HG02623 (cell line): Measurements from ENCODE around the gene TNFRSF1A.
"Not testable (repeated sequence)": the region's sequence is repeated elsewhere in the genome, so short reads cannot be mapped to it uniquely, and the experiment has no call there.

Source experiments
- ATAC-seq: cut with Tn5 transposase; IDR thresholded peaks from one replicate; pipeline ENCODE4 v1.9.1; 2021; ENCODE audit warnings: moderate library complexity; ENCODE audit not compliant: unreplicated experiment

The TNFRSF1A gene

GRCh38 chr12:6307529-6307928 is 34.3 kb downstream of the TNFRSF1A start:
- no peak for ATAC-seq

GRCh38 chr12:6306599-6307220 is 35.2 kb downstream of the TNFRSF1A start:
- no peak for ATAC-seq

GRCh38 chr12:6306151-6306550 is 35.7 kb downstream of the TNFRSF1A start:
- no peak for ATAC-seq

GRCh38 chr12:6303071-6303470 is 38.8 kb downstream of the TNFRSF1A start:
- no peak for ATAC-seq

GRCh38 chr12:6302621-6303020 is 39.3 kb downstream of the TNFRSF1A start:
- ATAC-seq, result no peak

GRCh38 chr12:6301721-6302120 is 40.2 kb downstream of the TNFRSF1A start:
- no peak for ATAC-seq

- ATAC-seq, result no peak
These were observed 44.7 kb downstream of the TNFRSF1A start for GRCh38 chr12:6297170-6297569.

- ATAC-seq, result no peak
These were observed 46.6 kb downstream of the TNFRSF1A start for GRCh38 chr12:6295094-6295811.

- ATAC-seq, result no peak
These were observed 47.5 kb downstream of the TNFRSF1A start for GRCh38 chr12:6294156-6295093.

- no peak for ATAC-seq
These were observed 49.3 kb downstream of the TNFRSF1A start for GRCh38 chr12:6292606-6293005.

- ATAC-seq, result not testable (repeated sequence)
These were observed 52.0 kb downstream of the TNFRSF1A start for GRCh38 chr12:6289906-6290305.

- ATAC-seq, result not testable (repeated sequence)
These were observed 52.8 kb downstream of the TNFRSF1A start for GRCh38 chr12:6289081-6289480.

GRCh38 chr12:6288235-6288634 is 53.6 kb downstream of the TNFRSF1A start:
- no peak for ATAC-seq

GRCh38 chr12:6285532-6286306 is 56.2 kb downstream of the TNFRSF1A start:
- ATAC-seq, result no peak

- no peak for ATAC-seq
These were observed 56.8 kb downstream of the TNFRSF1A start for GRCh38 chr12:6285063-6285477.

GRCh38 chr12:6284273-6284672 is 57.6 kb downstream of the TNFRSF1A start:
- ATAC-seq, result no peak

GRCh38 chr12:6282453-6282840 is 59.4 kb downstream of the TNFRSF1A start:
- ATAC-seq, result no peak

GRCh38 chr12:6281081-6281809 is 60.6 kb downstream of the TNFRSF1A start:
- ATAC-seq, result no peak

- no peak for ATAC-seq
These were observed 61.2 kb downstream of the TNFRSF1A start for GRCh38 chr12:6280672-6281071.

- no peak for ATAC-seq
These were observed 61.8 kb downstream of the TNFRSF1A start for GRCh38 chr12:6280053-6280469.
